ENCODE measurements around the gene NDUFA11.

NDUFA11 gene

DNA sequence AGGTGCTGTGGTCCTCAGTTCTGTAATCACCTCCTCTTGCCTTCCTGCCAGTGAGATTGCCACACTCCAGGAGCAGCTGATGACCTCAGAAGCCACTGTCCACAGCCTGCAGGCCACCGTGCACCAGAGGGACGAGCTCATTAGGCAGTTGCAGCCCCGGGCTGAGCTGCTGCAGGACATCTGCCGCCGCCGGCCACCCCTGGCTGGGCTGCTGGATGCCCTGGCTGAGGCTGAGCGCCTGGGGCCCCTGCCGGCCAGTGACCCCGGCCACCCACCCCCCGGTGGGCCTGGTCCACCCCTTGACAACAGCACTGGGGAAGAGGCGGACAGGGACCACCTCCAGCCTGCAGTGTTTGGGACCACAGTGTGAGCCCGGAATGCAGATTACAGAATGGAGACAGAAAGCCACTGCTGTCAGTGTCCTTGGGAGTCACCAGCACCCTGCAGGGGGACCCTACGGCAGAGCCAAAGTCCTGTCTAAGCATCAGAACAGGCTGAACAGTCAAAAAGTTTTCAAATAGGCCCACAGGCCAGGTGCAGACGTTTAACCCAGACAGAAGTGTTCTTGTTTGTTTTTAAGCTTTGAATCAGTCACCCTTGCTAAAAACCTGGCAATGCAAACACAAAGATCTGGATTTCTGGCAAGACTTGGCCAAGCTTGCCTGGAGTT is 5.3 kb upstream of the NDUFA11 start:
- DNase-seq (ENCODE audit: low read depth) = no peak

DNA sequence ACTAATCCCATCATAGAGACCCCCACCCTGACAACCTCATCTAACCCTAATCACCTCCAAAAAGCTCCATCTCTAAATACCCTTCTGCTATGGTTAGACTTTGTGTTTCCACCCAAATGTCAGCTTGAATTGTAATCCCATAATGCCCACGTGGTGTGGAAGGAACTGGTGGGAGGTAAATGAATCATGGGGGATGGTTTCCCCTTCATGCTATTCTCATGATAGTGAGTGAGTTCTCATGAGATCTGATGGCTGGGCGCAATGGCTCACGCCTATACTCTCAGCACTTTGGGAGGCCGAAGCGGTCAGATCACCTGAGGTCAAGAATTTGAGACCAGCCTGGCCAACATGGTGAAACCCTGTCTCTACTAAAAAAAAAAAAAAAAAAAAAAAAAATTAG is 3.7 kb upstream of the NDUFA11 start:
- peak; percentile 31 for DNase-seq (ENCODE audit: low read depth)

DNA sequence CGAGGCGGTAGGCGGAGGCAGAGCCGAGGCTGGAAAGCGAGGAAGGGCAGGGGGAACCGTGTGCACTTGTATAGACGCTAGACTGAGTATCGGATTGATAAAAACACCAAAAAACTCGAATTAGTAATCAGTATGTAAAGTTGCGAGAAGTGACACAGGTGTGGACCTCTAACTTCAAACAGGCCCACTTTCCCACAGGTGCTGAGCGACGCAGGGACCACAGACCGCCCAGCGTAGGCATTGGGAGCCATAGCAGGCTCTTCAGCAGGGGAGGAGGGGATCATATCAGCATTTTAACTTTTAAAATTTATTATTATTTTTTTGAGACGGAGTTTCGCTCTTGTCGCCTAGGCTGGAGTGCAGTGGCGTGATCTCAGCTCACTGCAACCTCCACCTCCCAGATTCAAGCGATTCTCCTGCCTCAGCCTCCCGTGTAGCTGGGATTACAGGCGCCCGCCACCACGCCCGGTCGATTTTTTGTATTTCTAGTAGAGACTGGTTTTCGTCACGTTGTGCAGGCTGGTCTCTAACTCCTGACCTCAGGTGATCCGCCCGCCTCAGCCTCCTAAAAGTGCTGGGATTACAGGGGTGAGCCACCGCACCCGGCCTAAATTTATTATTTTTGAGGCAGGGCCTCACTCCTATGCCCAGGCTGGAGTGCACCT is 1.7 kb upstream of the NDUFA11 start:
- DNase-seq (ENCODE audit: low read depth) = no peak

DNA sequence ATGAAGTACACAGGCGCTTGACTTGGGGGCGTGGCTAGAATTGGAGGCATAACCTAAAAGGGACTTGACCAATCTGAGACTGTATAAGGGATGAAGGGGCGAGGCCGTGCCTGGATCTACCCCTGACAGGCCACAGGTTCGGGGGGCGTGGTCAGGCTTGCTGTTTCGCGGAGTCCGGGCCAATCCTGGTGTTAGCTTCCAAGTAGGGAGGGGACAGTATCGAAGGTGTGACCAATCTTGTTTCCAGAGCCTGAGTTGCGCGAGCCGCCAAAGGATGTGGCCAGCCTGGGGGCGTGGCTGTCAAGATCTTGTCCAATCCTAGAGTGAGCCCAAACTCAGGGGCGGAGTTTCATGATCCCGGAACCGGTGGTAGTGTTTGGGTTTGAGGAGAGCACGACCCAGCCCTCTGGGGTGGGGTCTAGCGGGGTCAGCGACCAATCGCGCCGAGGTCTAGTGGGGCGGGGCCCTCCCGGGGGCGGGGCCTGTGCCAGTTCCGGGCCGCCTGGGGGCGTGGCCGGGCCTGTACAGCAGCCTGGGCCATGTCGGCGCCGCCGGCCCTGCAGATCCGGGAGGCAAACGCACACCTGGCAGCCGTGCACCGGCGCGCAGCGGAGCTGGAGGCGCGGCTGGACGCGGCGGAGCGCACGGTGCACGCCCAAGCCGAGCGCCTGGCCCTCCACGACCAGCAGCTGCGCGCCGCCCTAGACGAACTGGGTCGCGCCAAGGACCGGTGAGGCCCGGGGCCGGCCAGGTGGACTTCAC is 943 bp upstream of the NDUFA11 start, which contains the start of gene VMAC:
TSS of gene VMAC (plus strand) at position 521 of the 762 bp plus-strand sequence. CDS start at position 540, 19 bp downstream.
- peak; percentile 100 for DNase-seq (ENCODE audit: low read depth)

DNA sequence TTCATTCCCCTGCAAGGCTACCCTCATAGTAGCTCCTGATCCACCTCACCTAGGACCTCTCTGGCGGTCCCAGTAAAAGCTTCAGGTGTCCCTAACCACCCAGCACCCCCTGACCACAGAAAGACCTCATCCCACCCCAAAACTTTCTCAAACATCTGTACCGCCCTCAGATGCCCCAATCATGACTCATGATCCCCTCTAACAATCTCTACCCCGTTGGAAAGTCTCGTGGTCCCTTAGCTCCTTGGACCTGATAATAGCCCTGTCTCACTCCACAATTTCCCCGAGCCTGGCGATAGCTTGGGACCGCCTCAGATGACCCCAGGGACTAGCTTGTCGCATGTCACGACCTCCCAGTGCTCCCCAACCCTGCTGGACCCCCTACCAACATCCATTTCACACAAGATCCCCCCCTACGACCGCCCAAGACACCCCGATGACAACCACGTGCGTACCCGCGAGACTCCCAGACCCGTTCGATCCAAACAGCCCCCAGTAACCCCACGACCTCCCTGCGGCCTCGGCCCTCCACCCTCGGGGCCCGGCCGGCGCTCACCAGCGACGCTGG is 450 bp downstream of the NDUFA11 start:
- peak; percentile 48 for DNase-seq (ENCODE audit: low read depth)

DNA sequence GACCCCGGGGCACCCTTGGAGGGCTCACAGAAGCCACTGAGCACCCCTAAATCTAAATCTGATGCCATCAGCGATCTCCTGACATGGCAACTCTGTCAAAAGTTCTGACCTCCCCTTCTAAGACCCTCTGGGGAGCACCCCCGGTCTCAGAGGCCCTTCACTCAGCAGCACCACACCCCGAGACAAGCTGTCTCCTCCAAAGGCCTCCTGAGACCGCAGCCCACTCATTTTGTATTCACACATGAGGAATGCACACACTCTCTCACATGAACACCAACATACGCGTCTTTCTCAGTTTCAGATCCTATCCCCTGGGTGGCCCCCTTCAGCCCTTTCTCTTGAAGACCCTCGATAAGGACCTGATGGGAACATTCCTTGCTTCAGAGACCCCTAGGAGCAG is 2.6 kb downstream of the NDUFA11 start:
- DNase-seq (ENCODE audit: low read depth) = no peak

DNA sequence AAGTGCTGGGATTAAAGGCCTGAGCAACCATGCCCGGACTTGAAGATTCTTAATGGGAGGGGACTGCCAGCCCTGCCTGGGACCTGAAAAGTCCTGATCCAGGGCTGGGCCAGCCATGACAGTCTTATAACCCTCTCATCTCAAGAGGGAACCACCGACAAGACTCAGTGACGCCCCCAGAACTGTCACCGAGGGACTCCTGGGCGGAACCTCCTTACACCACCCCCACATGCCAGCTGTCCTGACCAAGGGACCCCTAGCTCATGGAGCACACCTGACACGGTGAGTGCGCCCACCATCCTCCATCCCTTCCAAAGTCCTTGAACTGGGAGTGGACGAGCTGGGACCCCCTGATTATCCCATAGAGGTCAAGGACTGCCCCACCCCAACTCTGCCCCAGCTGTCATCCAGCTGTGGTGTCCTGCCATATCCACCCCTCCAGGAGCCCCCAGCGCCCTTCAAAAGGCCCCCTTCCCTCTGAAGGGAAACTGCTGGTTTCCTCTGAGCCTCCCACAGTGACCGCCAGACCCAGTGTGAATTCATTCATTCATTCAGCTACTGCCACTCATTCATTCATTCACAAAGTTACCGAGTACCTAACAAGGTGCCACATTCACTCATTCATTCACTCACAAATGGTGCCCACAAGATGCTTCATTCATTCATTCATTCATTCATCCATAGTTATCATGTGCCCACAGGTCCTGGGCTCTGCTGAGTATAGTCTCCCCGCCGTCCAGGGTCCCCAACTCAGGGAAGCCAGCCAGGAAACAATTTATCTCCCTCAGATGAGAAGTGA is 3.7 kb downstream of the NDUFA11 start:
- no peak for DNase-seq (ENCODE audit: low read depth)

DNA sequence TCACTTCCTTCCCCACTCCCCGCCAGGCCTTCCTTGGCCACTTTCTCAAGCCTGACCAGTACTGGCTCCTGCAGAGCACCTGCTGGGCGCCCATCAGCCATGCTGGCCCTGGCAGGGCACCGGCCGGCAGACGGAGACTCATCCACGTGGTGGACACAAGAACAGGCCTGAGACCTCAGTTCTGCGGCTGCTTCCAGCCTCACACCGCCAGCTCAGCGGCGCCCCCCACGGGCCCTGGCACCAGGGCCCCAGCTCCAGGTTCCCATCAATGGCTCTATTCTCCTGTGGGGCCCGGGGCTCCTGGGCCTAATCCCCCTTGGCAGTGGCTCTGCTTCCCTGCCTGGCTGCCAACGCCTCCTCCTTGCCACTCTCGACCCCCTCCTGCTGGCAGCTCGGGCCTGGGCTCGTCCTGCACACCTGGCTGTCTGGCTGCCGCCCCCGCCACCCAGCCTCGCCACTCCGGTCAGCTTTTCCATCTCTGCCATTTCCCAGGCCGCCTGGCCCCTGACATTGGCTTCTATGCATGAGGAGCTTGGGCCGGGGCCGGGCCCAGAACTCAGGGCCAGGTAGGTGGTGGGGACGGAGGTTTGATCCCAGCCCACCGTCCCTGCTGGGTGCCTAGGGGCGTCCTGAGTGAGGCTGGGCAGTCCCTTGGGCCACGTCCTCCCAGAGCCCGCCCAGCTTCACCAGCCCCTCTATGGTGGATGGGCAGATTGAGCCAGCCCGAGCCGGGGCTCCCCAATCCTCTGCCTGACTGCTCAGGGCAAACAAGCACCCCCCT is 6.2 kb downstream of the NDUFA11 start:
- no peak for DNase-seq (ENCODE audit: low read depth)

DNA sequence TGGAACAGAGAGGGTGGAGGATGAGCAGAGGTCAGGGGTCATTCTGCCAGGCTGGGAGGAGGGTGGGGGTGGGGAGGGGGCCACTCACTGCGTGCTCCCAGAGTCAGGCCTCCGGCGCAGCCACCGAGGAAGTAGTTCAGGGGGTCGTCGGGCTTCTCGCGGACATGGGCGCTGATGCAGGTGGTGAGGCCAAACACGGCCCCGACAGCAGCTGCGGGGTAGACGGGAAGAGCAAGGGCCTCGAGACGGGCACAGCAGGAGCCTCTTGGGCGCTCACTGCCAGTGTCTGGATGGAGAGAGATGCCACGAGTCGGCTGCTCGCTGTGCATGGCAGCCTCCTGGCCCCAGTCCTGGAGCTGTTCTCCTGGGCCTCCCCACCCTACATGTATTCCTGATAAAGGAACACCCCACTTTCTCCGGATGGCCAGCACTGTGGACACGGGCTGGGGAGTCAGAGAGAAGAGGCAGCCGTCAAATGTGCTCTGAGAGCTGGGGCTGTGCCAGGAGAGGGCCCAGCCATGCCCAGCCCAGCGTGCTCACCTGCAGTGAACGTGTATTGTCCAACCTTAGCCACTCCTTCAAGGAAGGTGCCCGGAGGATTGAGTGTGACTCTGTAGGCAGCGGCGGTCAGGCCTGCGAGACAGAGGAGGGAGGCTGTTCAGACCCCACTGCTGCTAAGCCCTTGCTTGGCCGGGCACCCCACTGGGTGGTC is 7.1 kb downstream of the NDUFA11 start:
- DNase-seq (ENCODE audit: low read depth) = no peak

DNA sequence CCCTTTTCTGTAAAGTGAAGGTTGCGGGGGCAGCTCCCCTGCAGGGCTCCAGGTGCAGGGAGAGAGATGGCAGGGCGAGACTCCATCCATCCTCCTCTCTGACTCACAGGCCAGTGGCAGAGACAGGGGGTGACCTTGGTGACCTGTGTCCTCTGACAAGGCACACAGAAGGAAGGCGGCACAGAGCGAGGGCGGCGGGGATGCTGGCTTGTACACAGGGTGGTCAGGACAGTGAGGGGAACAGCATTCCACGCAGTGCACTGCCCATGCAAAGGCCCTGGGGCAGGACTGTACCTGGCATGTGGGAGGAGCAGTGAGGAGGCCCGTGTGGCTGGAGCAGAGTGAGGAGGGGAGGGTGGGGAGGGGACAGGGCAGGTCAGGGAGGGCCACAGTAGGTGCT is 7.7 kb downstream of the NDUFA11 start:
- no peak for DNase-seq (ENCODE audit: low read depth)

DNA sequence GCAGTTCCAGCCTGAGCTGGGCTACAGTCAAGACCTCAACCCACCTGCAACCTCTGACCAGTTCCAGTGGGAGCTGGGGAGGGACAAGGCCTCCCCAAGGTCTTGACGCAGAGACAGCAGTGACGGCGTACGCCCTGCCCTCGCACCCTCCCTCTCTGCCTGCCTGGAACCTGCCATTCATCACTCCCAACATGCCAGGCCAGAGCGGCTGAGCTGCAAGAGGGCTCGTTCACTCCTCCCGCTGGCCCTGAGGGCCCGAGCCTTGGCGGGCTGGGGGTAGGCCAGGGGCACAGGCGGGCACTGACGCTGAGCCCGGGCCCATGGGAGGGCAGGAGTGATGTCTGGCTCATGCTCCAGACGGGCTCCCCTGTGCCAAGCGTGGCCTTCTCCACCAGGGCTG is 8.2 kb downstream of the NDUFA11 start:
- DNase-seq (ENCODE audit: low read depth) = no peak

DNA sequence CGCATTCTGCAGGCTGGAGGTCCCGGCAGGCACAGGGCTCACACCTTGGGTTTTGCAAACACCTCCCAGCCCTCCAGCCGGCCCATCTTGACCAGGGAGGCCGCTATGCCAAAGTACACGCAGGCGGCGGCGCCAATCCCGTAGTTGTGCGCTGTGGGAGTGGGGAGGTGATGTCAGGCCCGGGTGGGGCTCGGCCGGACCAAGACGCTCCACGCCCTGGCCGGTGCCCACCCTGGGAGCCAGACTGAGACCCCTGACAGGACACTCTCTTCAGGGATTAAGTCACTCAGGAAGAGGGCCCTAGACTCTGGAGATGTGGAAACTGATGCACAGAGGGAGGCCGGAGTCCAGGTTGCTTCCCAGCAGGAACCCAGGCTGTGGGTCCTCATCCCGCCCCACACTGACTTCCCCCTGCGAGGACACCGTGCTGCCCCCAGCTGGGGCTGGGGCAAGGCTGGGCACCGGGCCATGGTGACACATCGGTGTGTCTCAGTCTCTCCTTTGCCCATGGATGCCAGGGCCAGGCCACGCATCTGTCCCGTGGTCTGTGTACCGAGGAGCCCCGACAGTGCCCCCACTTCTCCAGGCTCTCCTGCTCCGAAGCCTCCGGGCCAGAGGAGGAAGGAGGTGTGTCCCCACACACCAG is 8.8 kb downstream of the NDUFA11 start:
- no peak for DNase-seq (ENCODE audit: low read depth)

DNA sequence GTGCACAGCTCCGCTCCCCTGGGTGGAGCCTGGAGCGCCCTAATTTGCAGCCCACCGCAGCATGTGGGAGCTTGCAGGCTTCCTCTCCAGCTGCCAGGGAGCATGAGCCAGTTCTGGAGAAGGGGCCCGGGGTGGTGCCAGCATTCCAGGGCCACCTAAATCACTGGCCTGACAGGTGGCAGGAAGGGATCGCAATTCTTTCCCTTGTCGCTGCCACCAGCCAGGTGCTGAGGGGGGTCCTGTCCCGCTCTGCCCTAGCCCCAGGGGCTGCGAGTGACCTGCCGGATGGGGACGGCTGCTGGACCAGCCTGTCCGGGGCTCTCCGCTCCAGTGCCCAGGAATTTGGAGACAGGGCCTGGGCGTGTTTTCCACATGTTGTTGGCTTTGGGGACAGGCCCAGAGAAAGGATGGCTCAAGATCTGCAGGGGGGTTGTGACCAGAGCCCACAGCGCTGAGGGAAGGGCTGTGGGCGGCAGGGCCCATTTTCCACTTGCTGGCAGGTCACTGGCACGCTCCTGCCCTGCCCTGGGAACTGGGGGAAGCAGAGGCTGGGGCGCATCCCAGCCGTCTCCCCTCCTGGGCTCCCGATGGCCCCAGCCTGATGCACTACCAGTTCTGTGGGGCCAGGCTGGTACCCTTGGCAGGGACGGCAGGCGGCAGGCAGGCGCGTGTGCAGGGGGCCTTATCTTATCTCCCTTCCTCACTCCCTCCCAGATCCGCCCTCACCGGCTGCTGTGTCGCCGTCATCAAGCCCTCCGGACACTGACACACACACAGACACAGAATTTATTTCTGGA is 9.5 kb downstream of the NDUFA11 start:
- DNase-seq (ENCODE audit: low read depth) = no peak

DNA sequence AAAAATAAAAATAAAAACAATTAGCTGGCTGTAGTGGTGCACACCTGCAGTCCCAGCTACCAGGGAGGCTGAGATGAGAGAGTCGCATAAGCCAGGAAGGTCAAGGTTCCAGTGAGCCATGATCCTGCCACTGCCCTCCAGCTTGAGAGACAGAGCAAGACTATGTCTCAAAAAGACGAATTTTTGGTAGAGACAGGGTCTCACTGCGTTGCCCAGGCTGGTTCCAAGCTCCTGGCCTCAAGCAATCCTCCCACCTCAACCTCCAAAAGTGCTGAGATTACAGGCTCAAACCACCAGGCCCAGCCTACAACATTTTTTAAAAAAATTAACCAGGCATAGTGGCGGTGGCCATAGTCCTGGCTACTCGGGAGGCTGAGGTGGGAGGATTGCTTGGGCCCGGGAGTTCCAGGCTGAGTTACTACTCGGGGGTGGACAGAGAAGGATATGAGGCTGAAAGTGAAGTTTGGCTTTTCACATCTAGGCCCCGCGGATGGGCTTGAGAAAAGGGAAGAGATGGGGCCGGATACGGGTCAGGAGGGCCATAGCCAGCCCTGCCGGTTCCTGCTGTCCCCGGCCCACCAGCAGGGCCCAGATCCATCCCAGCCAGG is 10.2 kb downstream of the NDUFA11 start:
- no peak for DNase-seq (ENCODE audit: low read depth)

DNA sequence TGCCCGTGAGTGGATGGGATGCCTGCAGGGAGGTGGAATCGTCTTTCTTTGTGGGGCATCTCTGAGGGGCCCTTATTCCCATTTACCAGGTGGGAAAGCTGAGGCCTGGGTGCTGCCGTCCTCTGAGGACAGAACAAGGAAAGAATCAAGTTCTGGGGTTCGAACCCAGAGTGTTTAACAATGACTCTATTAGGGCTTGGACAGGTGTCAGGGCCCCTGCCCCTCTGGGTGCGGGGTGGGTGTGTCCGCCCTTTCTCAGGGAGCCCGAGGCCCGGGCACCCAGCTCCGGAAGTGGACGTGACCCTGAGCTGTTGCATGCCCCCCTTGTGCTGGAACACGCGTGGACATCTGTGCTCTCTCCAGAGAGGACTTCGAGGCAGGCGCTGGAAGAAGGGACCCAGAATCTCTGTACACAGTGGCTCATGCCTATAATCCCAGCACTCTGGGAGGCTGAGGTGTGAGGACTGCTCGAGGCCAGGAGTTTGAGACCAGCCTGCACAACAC is 10.8 kb downstream of the NDUFA11 start:
- DNase-seq (ENCODE audit: low read depth) = no peak

DNA sequence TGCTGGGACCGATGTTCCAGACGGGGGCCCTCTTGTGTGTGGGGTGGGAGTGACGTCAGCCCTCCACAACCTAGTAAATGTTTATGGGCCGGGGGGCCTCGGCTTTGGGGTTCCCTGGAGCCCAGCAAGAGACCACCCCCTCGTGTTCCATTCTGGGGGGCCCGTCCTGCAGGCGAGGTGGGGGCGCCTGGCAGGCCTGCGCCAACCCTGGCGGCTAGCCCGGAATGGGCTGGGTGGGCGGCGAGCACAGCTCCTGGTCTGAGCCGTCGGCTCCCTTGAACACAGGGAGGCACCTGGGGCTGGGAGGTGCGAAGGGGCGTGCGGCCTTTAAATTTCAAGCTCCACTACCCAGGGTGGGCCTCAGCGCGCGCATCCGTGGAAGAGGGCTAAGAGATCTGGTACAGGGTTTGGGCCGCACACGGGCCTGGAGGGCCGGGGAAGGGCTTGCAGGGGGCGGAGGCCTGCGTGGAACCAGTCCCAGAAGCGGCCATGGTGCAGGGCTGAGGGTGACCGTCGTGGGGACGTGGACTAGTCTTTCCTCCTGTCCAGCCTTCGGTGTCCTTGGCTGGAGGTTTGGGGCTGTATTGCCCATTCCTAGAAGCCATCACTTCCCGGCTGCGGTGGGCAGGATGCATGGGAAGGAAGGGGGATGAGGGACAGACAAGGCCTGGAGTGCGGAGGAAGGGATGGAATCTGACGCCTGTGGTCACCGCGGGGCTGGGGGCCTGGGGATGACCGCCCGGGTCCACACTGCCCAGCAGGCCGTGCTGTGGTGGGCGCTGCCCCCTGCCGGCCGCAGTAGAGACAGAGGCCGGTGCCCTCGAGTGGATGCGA is 11.4 kb downstream of the NDUFA11 start:
- peak; percentile 33 for DNase-seq (ENCODE audit: low read depth)

DNA sequence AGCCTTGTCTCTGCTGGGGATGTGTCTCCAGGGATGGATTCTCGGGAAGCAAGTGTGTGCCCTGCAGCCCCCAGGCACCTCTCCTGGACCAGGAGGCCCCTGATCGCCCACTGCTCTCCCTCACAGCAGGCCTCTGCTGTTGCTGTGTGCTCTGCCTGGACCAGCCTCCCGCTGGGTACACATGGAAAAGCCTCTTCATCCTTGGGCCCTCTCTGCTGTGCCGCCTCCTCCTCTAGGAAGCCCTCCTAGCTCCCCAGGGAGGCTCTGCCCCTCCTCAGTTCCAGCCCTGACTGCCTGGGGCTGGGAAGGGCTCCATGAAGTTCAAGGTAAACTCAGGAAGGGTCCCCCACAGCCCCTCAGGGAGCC is 12.0 kb downstream of the NDUFA11 start:
- no peak for DNase-seq (ENCODE audit: low read depth)

DNA sequence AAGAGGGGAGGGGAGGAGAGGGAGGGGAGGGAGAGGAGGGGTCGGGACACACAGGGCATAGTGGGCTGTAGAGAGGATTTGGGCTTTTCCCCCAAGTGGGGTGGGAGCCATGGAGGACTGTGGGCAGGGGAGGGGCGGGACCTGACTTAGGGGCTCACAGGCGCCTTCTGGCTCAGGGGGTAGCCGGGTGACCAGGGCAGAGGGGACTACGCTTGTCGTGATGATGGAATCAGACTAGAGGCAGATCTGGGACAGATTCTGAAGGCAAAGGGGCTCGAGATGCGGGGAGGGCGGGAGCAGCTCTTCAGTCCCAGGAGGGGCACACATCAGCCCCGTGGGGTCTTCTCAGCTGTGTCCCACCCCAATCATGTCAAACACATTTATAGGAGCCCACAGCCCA is 13.5 kb downstream of the NDUFA11 start:
- no peak for DNase-seq (ENCODE audit: low read depth)
